A204.1 (cell line): ENCODE measurements around the gene KNG1.

Source experiments
- FAIRE-seq: peaks from 2 replicates; lab custom pipeline; 2012; peaks lifted over from hg19 to GRCh38; lab: Jason Lieb, UNC

KNG1 gene

DNA sequence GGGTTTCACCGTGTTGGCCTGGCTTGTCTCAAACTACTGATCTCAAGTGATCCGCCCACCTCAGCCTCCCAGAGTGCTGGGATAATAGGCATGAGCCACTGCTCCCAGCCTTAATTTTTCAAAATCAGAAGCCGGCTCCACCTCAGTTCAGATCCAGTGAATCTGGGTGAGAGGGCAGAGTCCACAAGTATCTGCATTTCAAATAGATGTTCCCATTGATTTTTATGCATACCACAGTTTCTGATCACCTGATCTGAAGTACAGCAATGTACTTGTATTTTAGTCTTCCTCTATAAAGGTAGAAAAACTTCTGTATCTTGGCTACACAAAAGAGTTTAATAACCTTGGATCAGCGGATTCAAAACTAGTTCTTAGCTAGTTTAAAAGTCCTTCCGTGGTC is 62.0 kb downstream of the KNG1 start:
- no peak for FAIRE-seq

- FAIRE-seq = no peak
Measured at GRCh38 chr3:186782542-186783057, 65.4 kb downstream of the KNG1 start.

DNA sequence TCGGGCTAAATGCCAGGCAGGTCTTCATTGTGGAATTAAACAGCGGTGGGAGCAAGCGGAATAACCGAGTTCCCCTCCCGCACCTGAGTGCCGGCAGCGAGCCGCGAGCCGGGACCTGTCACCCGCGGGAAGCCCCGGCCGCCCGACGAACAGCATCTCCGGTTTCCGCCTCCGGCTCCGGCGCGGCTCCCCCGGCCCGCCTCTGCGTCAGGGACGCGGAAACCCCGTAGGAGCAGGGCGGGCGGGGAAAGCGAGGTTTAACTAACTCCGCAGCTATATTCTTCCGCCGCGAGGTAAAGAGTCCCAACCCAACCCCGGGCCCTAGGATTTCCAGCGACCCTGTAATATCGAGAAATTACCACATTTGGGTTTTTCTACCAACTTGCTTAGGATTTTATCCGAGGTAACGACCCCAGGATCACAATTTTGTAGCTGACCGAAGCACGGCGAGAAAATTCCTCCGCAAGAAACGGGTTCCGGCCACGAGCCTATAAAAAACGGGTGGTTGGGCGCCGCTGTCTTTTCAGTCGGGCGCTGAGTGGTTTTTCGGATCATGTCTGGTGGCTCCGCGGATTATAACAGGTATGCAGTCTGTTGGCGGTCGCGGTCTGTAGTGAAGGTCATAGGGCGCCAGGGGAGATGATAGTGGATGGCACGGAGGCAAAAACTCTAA is 66.0 kb downstream of the KNG1 start, which contains the start of gene EIF4A2:
EIF4A2 (plus strand) TSS at position 520 of the 673 bp plus-strand sequence; CDS start at position 554, 34 bp downstream.
- FAIRE-seq = no peak

- FAIRE-seq = no peak
Measured at GRCh38 chr3:186783731-186784515, 66.8 kb downstream of the KNG1 start.

GRCh38 chr3:186784820-186785494 is 67.8 kb downstream of the KNG1 start:
- FAIRE-seq = no peak

- no peak for FAIRE-seq
Measured at GRCh38 chr3:186785495-186786018, 68.4 kb downstream of the KNG1 start.

- FAIRE-seq = no peak
Measured at GRCh38 chr3:186786922-186787321, 69.8 kb downstream of the KNG1 start.

- no peak for FAIRE-seq
Measured at GRCh38 chr3:186787642-186788481, 70.7 kb downstream of the KNG1 start.

DNA sequence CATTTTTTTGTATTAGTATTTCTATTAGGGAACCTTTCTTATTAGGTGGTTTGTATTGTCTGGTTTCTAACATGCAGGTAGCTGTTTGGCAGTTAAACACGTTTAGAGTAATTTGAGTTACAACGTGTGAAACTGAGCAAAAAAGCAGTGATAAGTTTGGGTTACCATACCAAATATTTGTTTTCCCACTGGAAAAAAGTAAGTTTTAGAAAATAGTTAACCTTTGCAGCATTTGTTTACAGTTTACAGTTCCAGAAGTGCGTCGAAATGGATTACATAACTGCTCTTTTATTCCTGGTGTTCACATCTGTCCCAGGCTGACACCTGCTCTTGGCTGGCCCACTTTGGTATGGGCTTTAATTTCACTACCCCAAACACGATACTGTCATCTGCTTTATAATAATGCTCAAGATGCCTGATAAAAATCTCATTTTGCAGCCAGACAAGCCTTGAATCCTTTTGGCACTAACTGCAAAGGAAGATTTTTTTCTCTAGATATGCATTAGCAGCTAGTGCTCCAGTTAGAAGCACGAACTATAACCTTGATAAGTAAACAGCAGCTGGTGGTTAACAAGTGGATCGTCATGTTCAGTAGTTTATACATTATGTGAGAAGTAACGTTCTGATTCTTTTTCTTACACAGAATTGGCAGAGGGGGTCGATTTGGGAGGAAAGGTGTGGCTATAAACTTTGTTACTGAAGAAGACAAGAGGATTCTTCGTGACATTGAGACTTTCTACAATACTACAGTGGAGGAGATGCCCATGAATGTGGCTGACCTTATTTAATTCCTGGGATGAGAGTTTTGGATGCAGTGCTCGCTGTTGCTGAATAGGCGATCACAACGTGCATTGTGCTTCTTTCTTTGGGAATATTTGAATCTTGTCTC is 71.6 kb downstream of the KNG1 start:
- FAIRE-seq = no peak

DNA sequence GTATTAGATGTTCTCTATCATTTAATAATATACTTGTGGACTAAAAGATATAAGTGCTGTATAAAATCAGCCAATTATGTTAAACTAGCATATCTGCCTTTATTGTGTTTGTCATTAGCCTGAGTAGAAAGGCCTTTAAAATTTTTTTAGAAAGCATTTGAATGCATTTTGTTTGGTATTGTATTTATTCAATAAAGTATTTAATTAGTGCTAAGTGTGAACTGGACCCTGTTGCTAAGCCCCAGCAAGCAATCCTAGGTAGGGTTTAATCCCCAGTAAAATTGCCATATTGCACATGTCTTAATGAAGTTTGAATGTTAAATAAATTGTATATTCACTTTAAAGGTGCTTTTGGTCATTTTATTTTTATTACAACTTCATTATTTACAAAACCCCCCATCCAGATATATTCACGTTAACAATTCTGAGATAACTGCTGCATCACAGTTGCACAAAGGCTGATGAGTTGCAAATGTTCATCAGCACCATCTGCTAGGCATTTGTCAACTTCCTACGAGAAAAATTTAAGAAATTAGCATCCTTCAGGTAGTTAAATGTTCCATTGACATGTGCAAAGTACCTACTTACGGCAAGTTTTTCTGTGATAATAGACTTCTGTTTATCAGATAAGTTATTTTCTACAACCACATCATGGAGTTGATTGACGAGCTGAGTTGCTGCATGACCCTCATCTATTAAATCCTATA is 72.5 kb downstream of the KNG1 start:
- FAIRE-seq = peak; percentile 73

DNA sequence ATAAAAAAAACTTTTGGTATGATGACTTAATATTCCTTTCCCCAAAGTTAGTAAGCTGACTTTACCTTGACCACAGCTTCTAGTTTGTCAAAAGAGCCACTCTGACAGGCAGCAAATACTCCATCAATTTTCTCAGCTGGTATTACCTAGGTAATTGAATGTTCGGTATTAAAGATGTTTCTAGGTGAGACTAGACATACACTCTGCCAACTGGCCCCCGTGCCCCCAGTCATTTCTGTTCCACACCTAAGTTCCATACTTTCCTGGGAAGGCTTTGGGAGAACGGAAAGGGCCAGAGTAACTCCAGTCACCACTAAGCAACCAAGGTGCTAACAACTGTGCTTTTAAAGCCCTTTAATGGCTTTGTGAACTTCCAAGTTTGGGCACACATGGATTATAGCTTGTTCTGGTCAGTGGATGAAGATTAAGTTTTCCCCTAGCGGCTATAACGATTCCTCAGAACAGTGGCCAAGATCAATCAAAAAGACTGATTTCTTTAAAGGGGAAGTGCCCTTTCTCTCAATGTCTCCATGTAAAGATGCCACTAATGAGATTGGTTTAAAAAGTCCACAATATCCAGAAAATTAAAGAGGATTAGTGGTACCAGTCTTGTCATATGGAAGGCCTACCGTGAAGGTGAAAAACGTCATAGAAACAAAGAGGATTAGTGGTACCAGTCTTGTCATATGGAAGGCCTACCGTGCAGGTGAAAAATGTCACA is 73.3 kb downstream of the KNG1 start:
- peak; percentile 49 for FAIRE-seq
